LNCaP clone FGC (cell line): ENCODE results near the gene SBK2.

Source experiments
- DNase-seq: peaks from one replicate; pipeline ENCODE4 v3.0.0-alpha.2; 2011; ENCODE audit warnings: low read depth
- H3K4me3 ChIP-seq: 2 replicates; pipeline ENCODE4 v1.5.1; 2011; ENCODE audit warnings: mild to moderate bottlenecking, low read depth, low read length, control low read depth
- TF ChIP-seq, protein P1 (sequence below): IDR thresholded peaks from 2 replicates; pipeline ENCODE4 v1.5.1; 2012; ENCODE audit warnings: mild to moderate bottlenecking; ENCODE audit not compliant: control insufficient read depth, insufficient read depth; ENCODE audit errors: extremely low read depth

Gene SBK2

DNA sequence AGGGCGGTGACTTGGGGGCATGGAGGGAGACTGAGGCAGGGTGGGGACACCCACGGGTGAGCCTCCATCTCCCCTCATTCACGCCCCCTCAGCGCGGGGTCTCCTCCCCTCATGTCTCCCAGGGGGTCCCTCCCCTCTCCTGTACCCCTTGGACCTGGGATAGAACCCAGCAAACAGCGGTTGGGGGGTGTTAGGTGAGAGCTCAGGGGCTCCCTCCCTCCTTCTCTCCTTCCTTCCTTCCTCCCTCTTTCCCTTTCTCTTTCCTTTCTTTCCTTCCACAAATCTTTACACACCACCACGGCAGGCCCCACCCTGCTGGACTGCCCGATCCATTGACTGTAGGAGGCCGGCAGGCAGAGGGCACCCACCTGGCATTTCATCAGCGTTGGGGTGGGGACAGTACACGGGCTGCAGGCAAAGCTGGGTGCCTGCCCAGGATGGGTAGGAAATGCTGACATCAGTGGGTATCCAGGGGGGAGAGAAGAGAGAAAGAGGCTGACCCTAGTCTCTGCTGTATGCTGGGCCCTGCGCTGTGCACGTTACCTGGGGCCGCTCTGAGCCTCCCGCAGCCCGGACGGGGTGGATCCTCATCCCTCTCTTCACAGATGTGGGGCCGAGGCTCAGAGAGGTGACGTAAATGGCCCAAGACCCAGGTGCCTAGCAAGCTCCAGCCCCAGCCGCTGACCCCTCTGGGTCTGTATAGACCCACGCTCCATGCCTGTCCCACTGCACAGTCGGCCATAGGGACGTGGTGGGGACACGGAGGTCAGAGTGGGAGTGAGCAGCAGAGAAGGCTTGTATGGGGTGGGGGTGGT is 45.2 kb downstream of the SBK2 start:
- no peak for DNase-seq
- no peak overlapping the region for H3K4me3 ChIP-seq
- TF ChIP-seq, protein P1, sequence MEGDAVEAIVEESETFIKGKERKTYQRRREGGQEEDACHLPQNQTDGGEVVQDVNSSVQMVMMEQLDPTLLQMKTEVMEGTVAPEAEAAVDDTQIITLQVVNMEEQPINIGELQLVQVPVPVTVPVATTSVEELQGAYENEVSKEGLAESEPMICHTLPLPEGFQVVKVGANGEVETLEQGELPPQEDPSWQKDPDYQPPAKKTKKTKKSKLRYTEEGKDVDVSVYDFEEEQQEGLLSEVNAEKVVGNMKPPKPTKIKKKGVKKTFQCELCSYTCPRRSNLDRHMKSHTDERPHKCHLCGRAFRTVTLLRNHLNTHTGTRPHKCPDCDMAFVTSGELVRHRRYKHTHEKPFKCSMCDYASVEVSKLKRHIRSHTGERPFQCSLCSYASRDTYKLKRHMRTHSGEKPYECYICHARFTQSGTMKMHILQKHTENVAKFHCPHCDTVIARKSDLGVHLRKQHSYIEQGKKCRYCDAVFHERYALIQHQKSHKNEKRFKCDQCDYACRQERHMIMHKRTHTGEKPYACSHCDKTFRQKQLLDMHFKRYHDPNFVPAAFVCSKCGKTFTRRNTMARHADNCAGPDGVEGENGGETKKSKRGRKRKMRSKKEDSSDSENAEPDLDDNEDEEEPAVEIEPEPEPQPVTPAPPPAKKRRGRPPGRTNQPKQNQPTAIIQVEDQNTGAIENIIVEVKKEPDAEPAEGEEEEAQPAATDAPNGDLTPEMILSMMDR: no peak

DNA sequence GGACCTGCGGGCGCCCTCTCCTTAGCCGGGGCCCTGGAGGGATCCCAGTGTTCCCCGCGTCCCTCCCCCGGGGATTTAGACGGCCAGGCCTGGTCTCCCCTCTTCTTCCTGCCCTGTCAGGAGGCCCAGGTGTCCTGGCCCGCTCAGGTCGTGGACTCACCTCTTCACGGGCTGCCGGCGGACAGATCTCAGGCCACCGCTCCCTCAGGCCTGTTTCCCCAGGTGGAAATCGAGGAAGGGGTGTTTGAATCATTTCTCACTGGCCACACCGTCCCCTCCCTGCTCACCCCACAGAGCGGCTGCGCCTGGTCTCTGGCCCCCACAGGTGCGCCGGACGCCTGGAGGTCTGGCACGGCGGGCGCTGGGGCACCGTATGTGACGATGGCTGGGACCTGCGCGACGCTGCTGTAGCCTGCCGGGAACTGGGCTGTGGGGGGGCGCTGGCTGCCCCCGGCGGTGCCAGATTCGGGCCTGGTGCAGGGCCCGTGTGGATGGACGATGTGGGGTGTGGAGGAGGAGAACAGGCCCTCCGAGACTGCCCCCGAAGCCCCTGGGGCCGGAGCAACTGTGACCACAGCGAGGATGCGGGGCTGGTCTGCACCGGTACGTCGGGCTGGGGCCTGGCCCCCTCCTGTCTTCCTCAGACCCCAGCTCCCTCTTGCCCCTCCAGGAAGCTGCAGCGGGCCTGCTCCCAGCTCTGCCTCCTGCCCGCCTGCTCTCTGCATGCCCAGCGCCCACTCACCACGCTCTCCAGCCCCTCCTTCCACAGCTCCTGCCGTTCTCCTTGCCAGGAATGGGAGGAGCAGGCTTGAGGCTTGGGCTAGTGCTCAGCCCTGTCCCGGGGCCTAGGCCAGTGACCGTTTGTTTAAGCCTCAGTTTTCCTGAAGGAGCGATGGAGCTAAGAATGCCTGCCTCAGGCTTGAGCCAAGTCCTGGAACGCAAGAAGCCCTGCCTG is 46.2 kb downstream of the SBK2 start:
- TF ChIP-seq, protein P1: no peak
- no peak for DNase-seq
- H3K4me3 ChIP-seq: no peak overlapping the region

DNA sequence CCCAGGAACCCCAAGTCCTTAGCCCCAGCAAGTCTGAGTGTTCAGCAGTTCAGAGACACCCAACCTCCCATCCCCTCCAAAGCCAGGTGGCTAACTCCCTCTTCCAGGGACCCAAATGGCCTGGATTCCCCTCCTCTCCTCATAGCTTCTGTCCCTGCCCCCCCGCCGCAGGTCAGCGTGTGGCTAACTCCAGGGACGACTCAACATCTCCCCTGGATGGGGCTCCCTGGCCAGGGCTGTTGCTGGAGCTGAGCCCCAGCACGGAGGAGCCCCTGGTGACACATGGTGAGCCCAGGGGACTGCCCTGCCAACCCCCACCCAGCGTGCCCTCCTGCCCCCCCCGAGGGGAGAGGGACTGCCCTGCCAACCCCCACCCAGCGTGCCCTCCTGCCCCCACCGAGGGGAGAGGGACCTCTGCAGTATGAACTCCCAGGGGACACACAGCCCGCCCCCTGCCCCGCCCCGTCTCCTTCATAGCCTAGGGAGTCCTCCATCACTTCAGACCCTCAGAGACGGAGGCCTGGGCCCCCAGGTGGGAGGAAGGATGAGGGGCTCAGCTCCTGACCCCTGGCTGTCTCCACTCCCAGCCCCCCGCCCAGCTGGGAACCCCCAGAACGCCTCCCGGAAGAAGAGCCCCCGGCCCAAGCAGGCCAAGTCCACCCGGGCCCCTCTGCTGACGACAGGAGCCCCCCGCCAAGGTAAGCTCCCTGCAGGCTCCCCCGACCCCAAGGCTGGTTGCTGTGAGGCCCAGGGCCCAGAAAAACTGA is 47.0 kb downstream of the SBK2 start:
- no peak for DNase-seq
- no peak overlapping the region for H3K4me3 ChIP-seq
- TF ChIP-seq, protein P1: no peak

DNA sequence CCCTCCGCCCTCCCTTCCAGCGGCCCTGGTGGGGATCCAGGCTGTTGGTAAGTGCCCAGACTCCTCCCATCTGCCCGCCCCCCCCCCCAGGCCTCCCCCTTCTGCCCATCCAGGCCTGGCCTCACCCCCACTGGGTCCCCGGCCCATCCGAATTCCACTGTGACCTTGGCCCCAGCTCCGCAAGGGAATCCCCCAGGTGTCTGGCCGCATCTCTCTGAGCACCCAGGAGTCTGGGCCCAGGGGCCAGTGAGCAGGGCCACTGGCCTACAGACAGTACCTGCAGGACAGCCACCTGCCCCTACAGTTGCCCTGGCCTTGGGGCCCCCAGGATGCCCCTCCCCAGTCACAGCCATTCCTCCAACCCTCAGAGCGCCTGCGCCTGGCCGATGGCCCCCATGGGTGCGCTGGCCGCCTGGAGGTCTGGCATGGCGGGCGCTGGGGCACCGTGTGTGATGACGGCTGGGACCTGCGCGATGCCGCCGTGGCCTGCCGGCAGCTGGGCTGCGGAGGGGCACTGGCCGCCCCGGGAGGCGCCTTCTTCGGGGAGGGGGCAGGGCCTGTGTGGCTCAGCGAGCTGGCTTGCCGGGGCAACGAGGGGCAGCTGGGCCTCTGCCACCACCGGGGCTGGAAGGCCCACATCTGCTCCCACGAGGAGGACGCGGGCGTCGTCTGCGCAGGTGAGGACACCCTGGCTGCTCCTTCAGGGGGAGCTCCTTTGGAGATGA is 47.8 kb downstream of the SBK2 start:
- DNase-seq: no peak
- TF ChIP-seq, protein P1: no peak
- H3K4me3 ChIP-seq: no peak overlapping the region

DNA sequence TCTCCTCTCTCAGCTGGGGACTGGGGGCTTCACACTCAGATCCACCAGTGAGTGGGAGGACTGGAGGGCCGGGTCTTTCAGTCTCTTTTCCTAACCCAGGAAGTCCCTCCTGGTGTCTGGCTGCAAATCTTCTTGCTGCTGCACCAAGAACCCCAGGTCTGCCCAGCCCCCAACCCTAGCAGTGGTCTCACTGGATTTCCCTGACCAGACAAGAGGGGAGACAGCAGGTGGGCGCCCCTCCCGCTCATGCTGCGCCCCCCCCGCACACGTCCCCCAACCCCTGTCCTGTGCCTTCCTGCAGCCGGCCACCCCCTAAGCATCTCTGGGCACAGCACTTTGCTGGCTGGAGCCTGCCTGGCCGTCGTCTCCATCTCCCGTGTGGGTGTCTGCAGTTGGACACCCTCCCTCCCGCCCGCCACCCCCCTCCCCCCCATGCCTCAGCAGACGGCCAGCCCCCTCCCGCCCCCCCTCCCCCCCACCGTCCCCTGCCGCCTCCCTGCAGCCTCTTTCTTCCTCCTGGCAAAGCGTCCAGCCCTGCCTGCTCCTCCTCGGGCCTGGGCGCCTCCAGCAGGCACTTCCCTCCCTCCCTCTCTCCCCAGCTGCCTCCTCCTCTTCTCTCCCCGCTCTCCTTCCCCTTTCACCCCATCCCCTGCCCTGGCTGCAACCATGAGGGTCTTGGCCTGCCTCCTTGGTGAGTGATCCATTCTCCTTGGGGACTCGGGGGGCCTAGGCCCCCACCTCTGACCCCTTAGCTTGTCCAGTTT is 48.8 kb downstream of the SBK2 start, which contains the start of gene SSC5D:
Gene SSC5D (plus strand): TSS at position 513 of the 764 bp plus-strand sequence. CDS start 154 bp downstream, at position 667.
- no peak for DNase-seq
- H3K4me3 ChIP-seq: no peak within 1 kb of the TSS
- TF ChIP-seq, protein P1: no peak
